T1000 (cell line): ENCODE measurements around the gene LAMC2.

Experiments
- DNase-seq: peaks from one replicate; lab custom pipeline; 2025; ENCODE audit warnings: mixed read lengths; lab: John Stamatoyannopoulos, UW

The LAMC2 gene

GRCh38 chr1:183287191-183287675 is 101.2 kb downstream of the LAMC2 start:
- no peak for DNase-seq

DNA sequence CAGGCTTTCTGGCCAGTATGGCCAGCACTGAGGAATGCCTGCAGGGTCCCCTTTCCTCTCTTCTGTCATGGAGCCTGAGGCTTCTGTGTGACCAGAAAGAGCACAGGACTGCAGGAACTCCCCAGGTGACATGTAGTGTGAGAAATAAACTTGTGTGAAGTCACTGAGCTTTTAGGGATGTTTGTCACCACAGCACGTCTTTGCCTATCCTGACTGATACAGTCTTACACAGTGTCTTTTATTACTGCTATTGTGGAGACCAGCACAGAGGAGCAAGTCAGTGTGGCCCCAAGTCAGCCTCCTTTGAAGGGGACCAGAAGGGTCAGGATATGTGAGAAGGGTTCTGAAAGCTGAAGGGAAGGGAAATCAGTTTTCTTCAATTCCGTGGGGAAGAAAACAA is 102.5 kb downstream of the LAMC2 start:
- DNase-seq = no peak

- DNase-seq = no peak
Measured at GRCh38 chr1:183289051-183289496, 103.0 kb downstream of the LAMC2 start.

DNA sequence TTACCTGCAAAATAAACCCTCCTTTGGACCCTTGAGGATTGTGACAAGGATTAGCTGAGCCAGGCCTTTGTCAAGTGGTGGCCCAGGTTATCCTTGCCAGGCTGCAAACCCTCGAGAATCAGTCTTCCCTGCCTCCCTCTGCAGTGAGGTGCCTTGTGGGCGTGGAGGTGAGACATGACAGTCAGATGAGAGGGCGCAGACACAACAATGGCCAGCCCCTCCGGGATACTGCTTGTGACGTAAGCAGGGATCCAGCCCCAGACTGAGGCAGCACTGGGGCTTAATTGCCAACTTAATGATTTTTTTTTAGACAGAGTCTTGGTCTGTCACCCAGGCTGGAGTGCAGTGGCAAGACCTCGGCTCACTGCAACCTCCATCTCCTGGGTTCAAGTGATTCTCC is 104.6 kb downstream of the LAMC2 start:
- DNase-seq = no peak

- no peak for DNase-seq
Measured at GRCh38 chr1:183291216-183291762, 105.2 kb downstream of the LAMC2 start.

DNA sequence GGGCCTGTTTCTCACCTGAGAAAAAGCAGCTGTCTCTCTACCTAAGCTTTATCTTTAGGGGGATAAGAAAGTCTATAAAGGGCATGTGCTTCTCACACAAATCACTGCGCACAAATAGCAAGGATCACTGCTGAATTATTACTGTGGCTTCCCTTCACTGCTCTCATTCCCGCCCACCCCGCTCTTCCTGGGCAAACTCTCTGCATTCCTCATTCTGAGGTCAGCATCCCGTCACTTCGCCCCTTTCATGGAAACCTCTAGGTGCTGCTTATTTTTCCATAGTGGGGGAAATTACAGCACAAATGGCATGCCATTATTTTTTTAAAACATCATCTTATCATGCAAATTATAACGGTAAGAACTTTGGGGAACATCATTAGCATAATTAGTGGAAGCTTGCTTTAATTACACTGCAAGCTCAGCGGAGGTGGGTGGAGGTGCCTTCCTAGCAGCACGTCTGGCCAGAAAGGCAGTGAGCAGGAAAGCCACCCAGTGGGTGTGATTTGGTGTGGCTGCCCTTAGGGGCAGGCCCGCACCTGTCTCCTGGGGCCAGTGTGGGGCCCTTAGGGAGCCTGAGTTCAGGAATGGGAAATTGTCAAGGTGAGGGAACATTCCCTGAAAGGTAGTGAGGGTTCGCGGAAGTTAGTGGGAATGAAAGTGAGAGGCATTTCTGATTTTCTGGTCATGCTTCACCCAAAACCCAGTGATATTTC is 105.9 kb downstream of the LAMC2 start:
- DNase-seq = no peak

DNA sequence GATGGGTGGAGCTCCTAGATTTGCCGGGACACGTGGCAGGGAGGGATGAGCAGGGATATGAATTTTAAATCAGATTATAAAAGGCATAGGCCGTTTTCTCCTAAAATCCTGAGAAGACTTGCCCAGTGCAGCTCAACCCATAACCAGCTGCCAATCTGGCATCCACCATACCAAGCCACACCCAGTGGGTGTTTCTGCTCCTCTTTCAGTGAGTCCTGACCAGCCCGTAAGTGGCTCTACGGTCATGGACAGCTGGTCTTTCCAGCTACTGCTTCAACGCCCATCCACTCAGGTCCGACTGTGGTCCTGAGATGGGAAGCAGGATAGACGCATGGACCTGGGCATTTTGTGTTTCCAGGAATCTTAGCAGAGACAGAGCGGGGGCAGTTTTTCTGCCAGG is 107.2 kb downstream of the LAMC2 start:
- DNase-seq = no peak

- no peak for DNase-seq
Measured at GRCh38 chr1:183293876-183294275, 107.8 kb downstream of the LAMC2 start.
